Measurements from ENCODE around the gene LRRC4C. TPM values are rescaled to one million over a fixed set of nuclear protein-coding genes. Genes with fewer than 3 reads are reported as not detected.

Gene LRRC4C
- polyA plus RNA-seq, 1 donor from 2014 or later: 24.3 TPM

DNA sequence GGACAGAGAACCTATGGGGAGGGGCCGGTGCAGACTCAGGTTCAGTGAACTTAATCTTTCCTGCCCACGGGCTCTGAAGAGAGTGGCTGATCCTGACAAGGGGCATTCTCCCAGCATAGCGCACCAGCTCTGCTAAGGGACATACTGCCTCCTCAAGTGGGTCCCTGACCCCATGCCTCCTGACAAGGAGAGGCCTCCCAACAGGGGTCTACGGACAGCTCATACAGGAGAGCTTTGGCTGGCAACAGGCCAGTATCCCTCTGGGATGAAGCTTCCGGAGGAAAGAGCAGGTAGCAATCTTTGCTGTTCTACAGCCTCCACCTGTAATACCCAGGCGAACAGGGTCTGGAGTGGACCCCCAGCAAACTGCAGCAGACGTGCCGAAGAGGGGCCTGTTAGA, 394.0 kb downstream of the LRRC4C start:
- Histone ChIP-seq H2AFZ (ENCODE audit: low read depth, low read length) (no peak overlapping the region), H3F3A (ENCODE audit: insufficient read depth, low read length, poor library complexity, severe bottlenecking) (no peaks in the 10 kb centered on the region), H3K9me3 (ENCODE audit: low read length) (no peaks in the 10 kb centered on the region), H3K79me2 (replicated peaks; ENCODE audit: insufficient read depth, low read length) (no peaks in the 10 kb centered on the region), H3K27me3 (ENCODE audit: insufficient read depth, low read depth, low read length) (no peaks in the 10 kb centered on the region), H3K4me2 (ENCODE audit: low read length) (no peak overlapping the region), H3K36me3 (ENCODE audit: insufficient read depth, low read length) (no peaks in the 10 kb centered on the region), H3K4me3 (ENCODE audit: low read length) (no peak overlapping the region), H4K20me1 (ENCODE audit: insufficient read depth) (no peaks in the 10 kb centered on the region), H3K9me2 (ENCODE audit: insufficient read depth, low read length) (no peaks in the 10 kb centered on the region), H3K9ac (ENCODE audit: low read length) (no peak overlapping the region), H3K27ac (ENCODE audit: low read length) (no peak overlapping the region)
- TF ChIP-seq SMC3 (conservative IDR thresholded peaks at IDR 0.05; ENCODE audit: poor library complexity): no peak
- TF ChIP-seq MXI1 (conservative IDR thresholded peaks at IDR 0.05; ENCODE audit: poor library complexity, severe bottlenecking): no peak
- TF ChIP-seq, protein P1, sequence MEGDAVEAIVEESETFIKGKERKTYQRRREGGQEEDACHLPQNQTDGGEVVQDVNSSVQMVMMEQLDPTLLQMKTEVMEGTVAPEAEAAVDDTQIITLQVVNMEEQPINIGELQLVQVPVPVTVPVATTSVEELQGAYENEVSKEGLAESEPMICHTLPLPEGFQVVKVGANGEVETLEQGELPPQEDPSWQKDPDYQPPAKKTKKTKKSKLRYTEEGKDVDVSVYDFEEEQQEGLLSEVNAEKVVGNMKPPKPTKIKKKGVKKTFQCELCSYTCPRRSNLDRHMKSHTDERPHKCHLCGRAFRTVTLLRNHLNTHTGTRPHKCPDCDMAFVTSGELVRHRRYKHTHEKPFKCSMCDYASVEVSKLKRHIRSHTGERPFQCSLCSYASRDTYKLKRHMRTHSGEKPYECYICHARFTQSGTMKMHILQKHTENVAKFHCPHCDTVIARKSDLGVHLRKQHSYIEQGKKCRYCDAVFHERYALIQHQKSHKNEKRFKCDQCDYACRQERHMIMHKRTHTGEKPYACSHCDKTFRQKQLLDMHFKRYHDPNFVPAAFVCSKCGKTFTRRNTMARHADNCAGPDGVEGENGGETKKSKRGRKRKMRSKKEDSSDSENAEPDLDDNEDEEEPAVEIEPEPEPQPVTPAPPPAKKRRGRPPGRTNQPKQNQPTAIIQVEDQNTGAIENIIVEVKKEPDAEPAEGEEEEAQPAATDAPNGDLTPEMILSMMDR (IDR thresholded peaks at IDR 0.05; ENCODE audit: poor library complexity, severe bottlenecking): no peak
- TF ChIP-seq POLR2AphosphoS5 (IDR thresholded peaks at IDR 0.05): no peak
- no peak for TF ChIP-seq RAD21 (conservative IDR thresholded peaks at IDR 0.05)
- no peak for TF ChIP-seq TAF1 (IDR thresholded peaks at IDR 0.05; ENCODE audit: low read depth)
- TF ChIP-seq, protein P2, sequence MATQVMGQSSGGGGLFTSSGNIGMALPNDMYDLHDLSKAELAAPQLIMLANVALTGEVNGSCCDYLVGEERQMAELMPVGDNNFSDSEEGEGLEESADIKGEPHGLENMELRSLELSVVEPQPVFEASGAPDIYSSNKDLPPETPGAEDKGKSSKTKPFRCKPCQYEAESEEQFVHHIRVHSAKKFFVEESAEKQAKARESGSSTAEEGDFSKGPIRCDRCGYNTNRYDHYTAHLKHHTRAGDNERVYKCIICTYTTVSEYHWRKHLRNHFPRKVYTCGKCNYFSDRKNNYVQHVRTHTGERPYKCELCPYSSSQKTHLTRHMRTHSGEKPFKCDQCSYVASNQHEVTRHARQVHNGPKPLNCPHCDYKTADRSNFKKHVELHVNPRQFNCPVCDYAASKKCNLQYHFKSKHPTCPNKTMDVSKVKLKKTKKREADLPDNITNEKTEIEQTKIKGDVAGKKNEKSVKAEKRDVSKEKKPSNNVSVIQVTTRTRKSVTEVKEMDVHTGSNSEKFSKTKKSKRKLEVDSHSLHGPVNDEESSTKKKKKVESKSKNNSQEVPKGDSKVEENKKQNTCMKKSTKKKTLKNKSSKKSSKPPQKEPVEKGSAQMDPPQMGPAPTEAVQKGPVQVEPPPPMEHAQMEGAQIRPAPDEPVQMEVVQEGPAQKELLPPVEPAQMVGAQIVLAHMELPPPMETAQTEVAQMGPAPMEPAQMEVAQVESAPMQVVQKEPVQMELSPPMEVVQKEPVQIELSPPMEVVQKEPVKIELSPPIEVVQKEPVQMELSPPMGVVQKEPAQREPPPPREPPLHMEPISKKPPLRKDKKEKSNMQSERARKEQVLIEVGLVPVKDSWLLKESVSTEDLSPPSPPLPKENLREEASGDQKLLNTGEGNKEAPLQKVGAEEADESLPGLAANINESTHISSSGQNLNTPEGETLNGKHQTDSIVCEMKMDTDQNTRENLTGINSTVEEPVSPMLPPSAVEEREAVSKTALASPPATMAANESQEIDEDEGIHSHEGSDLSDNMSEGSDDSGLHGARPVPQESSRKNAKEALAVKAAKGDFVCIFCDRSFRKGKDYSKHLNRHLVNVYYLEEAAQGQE (IDR thresholded peaks at IDR 0.05; ENCODE audit: borderline replicate concordance): no peak
- TF ChIP-seq EP300 (conservative IDR thresholded peaks at IDR 0.05; ENCODE audit: poor library complexity, severe bottlenecking): no peak
- TF ChIP-seq EZH2 (IDR thresholded peaks at IDR 0.05; ENCODE audit: borderline replicate concordance, insufficient read depth, low read length, poor library complexity, severe bottlenecking): no peak

DNA sequence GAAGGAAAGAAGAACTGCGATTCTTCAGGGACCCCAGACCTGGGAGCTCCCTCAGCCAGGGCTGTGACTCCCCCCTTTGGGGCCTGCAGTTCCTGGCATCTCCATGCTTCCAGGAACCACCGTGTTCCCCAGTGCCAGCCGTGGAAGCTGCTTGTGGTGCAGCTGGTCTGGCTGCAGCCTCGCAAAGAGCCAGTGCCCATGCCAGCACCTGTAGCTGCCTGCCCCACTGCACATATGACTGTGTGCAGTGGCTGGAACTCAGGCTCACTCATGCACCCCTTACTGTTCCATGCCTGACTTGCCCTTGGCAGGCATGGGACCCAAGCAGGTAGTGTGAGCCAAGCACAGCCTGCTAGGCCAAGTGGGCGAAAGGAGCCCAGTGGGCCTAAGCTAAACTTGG, 401.3 kb downstream of the LRRC4C start:
- Histone ChIP-seq H3K9me2 (ENCODE audit: insufficient read depth, low read length) (no peaks in the 10 kb centered on the region), H3K4me3 (ENCODE audit: low read length) (no peak overlapping the region), H3K4me2 (ENCODE audit: low read length) (no peak overlapping the region), H3K79me2 (replicated peaks; ENCODE audit: insufficient read depth, low read length) (no peaks in the 10 kb centered on the region), H3F3A (ENCODE audit: insufficient read depth, low read length, poor library complexity, severe bottlenecking) (no peaks in the 10 kb centered on the region), H4K20me1 (ENCODE audit: insufficient read depth) (no peaks in the 10 kb centered on the region), H2AFZ (ENCODE audit: low read depth, low read length) (no peak overlapping the region), H3K27me3 (ENCODE audit: insufficient read depth, low read depth, low read length) (no peaks in the 10 kb centered on the region), H3K27ac (ENCODE audit: low read length) (no peak overlapping the region), H3K9me3 (ENCODE audit: low read length) (no peaks in the 10 kb centered on the region), H3K9ac (ENCODE audit: low read length) (no peak overlapping the region), H3K36me3 (ENCODE audit: insufficient read depth, low read length) (no peaks in the 10 kb centered on the region)
- TF ChIP-seq TAF1 (IDR thresholded peaks at IDR 0.05; ENCODE audit: low read depth) (no peak), EP300 (conservative IDR thresholded peaks at IDR 0.05; ENCODE audit: poor library complexity, severe bottlenecking) (no peak), SMC3 (conservative IDR thresholded peaks at IDR 0.05; ENCODE audit: poor library complexity) (no peak), RAD21 (conservative IDR thresholded peaks at IDR 0.05) (no peak)
- TF ChIP-seq, protein P2 (IDR thresholded peaks at IDR 0.05; ENCODE audit: borderline replicate concordance): no peak
- TF ChIP-seq, protein P1 (IDR thresholded peaks at IDR 0.05; ENCODE audit: poor library complexity, severe bottlenecking): no peak

All from neural cell (in vitro differentiated cells).